ENCODE data around the gene CFAP70. TPM values are rescaled to one million over a fixed set of nuclear protein-coding genes. Genes with fewer than 3 reads are reported as not detected.

Gene CFAP70
- total and polyA plus RNA-seq, 2 experiments from 2014 or later, result 0.43 to 0.65 TPM

- Histone ChIP-seq H2AFZ (peak overlapping the region; percentile 77), H3K79me2 (ENCODE audit: insufficient read depth) (peaks cover 88% of the 10 kb centered on the region), H3K27me3 (replicated peaks; ENCODE audit: insufficient read depth) (no peaks in the 10 kb centered on the region), H3K9me2 (ENCODE audit: insufficient read depth) (no peaks in the 10 kb centered on the region), H4K20me1 (ENCODE audit: insufficient read depth) (no peaks in the 10 kb centered on the region), H3K4me1 (ENCODE audit: insufficient read depth) (peaks cover 29% of the 10 kb centered on the region), H3F3A (ENCODE audit: insufficient read depth) (peaks cover 18% of the 10 kb centered on the region; the same call in 1 of the 2 replicates), H3K4me3 (peak overlapping the region; percentile 78), H3K9ac (peak overlapping the region; percentile 81), H3K4me2 (ENCODE audit: unreplicated experiment) (peak overlapping the region; percentile 85), H3K36me3 (ENCODE audit: low read depth) (peaks cover 10% of the 10 kb centered on the region), H3K9me3 (ENCODE audit: low read depth) (no peaks in the 10 kb centered on the region), H3K27ac (peak overlapping the region; percentile 64)
- TF ChIP-seq EZH2phosphoT487 (IDR thresholded peaks at IDR 0.05; ENCODE audit: insufficient read depth, low read depth) (no peak), EZH2 (IDR thresholded peaks at IDR 0.05; ENCODE audit: insufficient read depth, poor library complexity, severe bottlenecking) (no peak)
- 66 to 67% methylated on average over 4 of the region's 4 CpGs for WGBS, 2 experiments (ENCODE audit: low coverage in 1 of 2, low lambda C conversion rate in 2 of 2, missing lambda C conversion rate in 2 of 2)
- in situ Hi-C loops (cut with MboI), result no loop called here
- peak; percentile 13 for DNase-seq
These were observed 111.0 kb downstream of the CFAP70 start for GRCh38 chr10:73247509-73248258.

- Histone ChIP-seq H3K27me3 (replicated peaks; ENCODE audit: insufficient read depth) (no peaks in the 10 kb centered on the region), H2AFZ (peak within 1 kb of the TSS; percentile 77), H3K27ac (peak within 1 kb of the TSS; percentile 64), H3K36me3 (ENCODE audit: low read depth) (peaks cover 17% of the 10 kb centered on the region), H3K79me2 (ENCODE audit: insufficient read depth) (peaks cover 91% of the 10 kb centered on the region), H3K9ac (peak within 1 kb of the TSS; percentile 81), H3K9me3 (ENCODE audit: low read depth) (no peaks in the 10 kb centered on the region), H3K4me2 (ENCODE audit: unreplicated experiment) (peak within 1 kb of the TSS; percentile 96), H3K4me3 (peak within 1 kb of the TSS; percentile 78), H3K9me2 (ENCODE audit: insufficient read depth) (no peaks in the 10 kb centered on the region), H4K20me1 (ENCODE audit: insufficient read depth) (no peaks in the 10 kb centered on the region), H3K4me1 (ENCODE audit: insufficient read depth) (peaks cover 29% of the 10 kb centered on the region), H3F3A (ENCODE audit: insufficient read depth) (peaks cover 18% of the 10 kb centered on the region; the same call in 1 of the 2 replicates)
- in situ Hi-C loops (cut with MboI), result no loop called here
- WGBS, 2 experiments (ENCODE audit: low coverage in 1 of 2, low lambda C conversion rate in 2 of 2, missing lambda C conversion rate in 2 of 2), result 0 to 1% methylated on average over 72 to 78 of the region's 78 CpGs
- TF ChIP-seq EZH2 (IDR thresholded peaks at IDR 0.05; ENCODE audit: insufficient read depth, poor library complexity, severe bottlenecking) (no peak), EZH2phosphoT487 (IDR thresholded peaks at IDR 0.05; ENCODE audit: insufficient read depth, low read depth) (no peak)
- peak; percentile 98 for DNase-seq
These were observed 111.8 kb downstream of the CFAP70 start, which contains the start of gene DNAJC9 for GRCh38 chr10:73246646-73247508. Gene DNAJC9 (minus strand): TSS chr10:73247255. CDS start chr10:73247189, 66 bp downstream.

- TF ChIP-seq EZH2phosphoT487 (IDR thresholded peaks at IDR 0.05; ENCODE audit: insufficient read depth, low read depth), result no peak
- TF ChIP-seq EZH2 (IDR thresholded peaks at IDR 0.05; ENCODE audit: insufficient read depth, poor library complexity, severe bottlenecking), result no peak
- H3K27me3 ChIP-seq (replicated peaks; ENCODE audit: insufficient read depth), result no peaks in the 10 kb centered on the region
- in situ Hi-C loops (cut with MboI), result no loop called here
- peak; percentile 33 for DNase-seq
- peak overlapping the region; percentile 96 for H3K4me2 ChIP-seq (ENCODE audit: unreplicated experiment)
- H2AFZ ChIP-seq, result peak overlapping the region; percentile 70
- peaks cover 90% of the 10 kb centered on the region for H3K79me2 ChIP-seq (ENCODE audit: insufficient read depth)
- peaks cover 18% of the 10 kb centered on the region; the same call in 1 of the 2 replicates for H3F3A ChIP-seq (ENCODE audit: insufficient read depth)
- peak overlapping the region; percentile 64 for H3K27ac ChIP-seq
- H3K36me3 ChIP-seq (ENCODE audit: low read depth), result peaks cover 23% of the 10 kb centered on the region
- peaks cover 25% of the 10 kb centered on the region for H3K4me1 ChIP-seq (ENCODE audit: insufficient read depth)
- H3K4me3 ChIP-seq, result peak overlapping the region; percentile 78
- H3K9me3 ChIP-seq (ENCODE audit: low read depth), result no peaks in the 10 kb centered on the region
- WGBS, 2 experiments (ENCODE audit: low coverage in 1 of 2, low lambda C conversion rate in 2 of 2, missing lambda C conversion rate in 2 of 2), result 2% methylated on average over 8 of the region's 8 CpGs
- no peaks in the 10 kb centered on the region for H3K9me2 ChIP-seq (ENCODE audit: insufficient read depth)
- H3K9ac ChIP-seq, result peak overlapping the region; percentile 81
- H4K20me1 ChIP-seq (ENCODE audit: insufficient read depth), result no peaks in the 10 kb centered on the region
These were observed 112.4 kb downstream of the CFAP70 start for GRCh38 chr10:73246322-73246645.

- no peaks in the 10 kb centered on the region for H3K27me3 ChIP-seq (replicated peaks; ENCODE audit: insufficient read depth)
- H4K20me1 ChIP-seq (ENCODE audit: insufficient read depth), result no peaks in the 10 kb centered on the region
- DNase-seq, result peak; percentile 12
- H3K4me1 ChIP-seq (ENCODE audit: insufficient read depth), result peaks cover 19% of the 10 kb centered on the region
- TF ChIP-seq EZH2 (IDR thresholded peaks at IDR 0.05; ENCODE audit: insufficient read depth, poor library complexity, severe bottlenecking) (no peak), EZH2phosphoT487 (IDR thresholded peaks at IDR 0.05; ENCODE audit: insufficient read depth, low read depth) (no peak)
- in situ Hi-C loops (cut with MboI), result no loop called here
- peak overlapping the region; percentile 70 for H2AFZ ChIP-seq
- H3F3A ChIP-seq (ENCODE audit: insufficient read depth), result peaks cover 22% of the 10 kb centered on the region
- no peaks in the 10 kb centered on the region for H3K9me3 ChIP-seq (ENCODE audit: low read depth)
- H3K36me3 ChIP-seq (ENCODE audit: low read depth), result peaks cover 27% of the 10 kb centered on the region
- H3K9ac ChIP-seq, result peak overlapping the region; percentile 81
- H3K79me2 ChIP-seq (ENCODE audit: insufficient read depth), result peaks cover 85% of the 10 kb centered on the region
- H3K4me2 ChIP-seq (ENCODE audit: unreplicated experiment), result peak overlapping the region; percentile 96
- H3K4me3 ChIP-seq, result peak overlapping the region; percentile 78
- WGBS, 2 experiments (ENCODE audit: low coverage in 1 of 2, low lambda C conversion rate in 2 of 2, missing lambda C conversion rate in 2 of 2), result 54 to 56% methylated on average over 7 to 8 of the region's 8 CpGs
- no peaks in the 10 kb centered on the region for H3K9me2 ChIP-seq (ENCODE audit: insufficient read depth)
- 0 out of 2 replicates have a peak overlapping the region, but pooled peaks have one; percentile 64 for H3K27ac ChIP-seq
These were observed 113.7 kb downstream of the CFAP70 start for GRCh38 chr10:73244866-73245477.

Measured in GM23248 (cell line).